ENCODE measurements around the gene SEMA3C.
A peak's percentile ranks its signal among the peaks of the same experiment; 100 is the strongest.

SEMA3C gene

GRCh38 chr7:80773787-80774508, 144.9 kb downstream of the SEMA3C start:
- DNase-seq: no peak

GRCh38 chr7:80772347-80772993, 146.4 kb downstream of the SEMA3C start:
- DNase-seq: no peak

GRCh38 chr7:80771523-80771922, 147.3 kb downstream of the SEMA3C start:
- DNase-seq: no peak

GRCh38 chr7:80770675-80771081, 148.2 kb downstream of the SEMA3C start:
- DNase-seq: no peak

- no peak for DNase-seq
Measured at GRCh38 chr7:80770061-80770460, 148.8 kb downstream of the SEMA3C start.

- DNase-seq: no peak
Measured at GRCh38 chr7:80768756-80769155, 150.1 kb downstream of the SEMA3C start.

GRCh38 chr7:80767654-80768053, 151.2 kb downstream of the SEMA3C start:
- no peak for DNase-seq

GRCh38 chr7:80766724-80767123, 152.1 kb downstream of the SEMA3C start:
- no peak for DNase-seq

GRCh38 chr7:80764132-80764531, 154.7 kb downstream of the SEMA3C start:
- peak; percentile 64 for DNase-seq

GRCh38 chr7:80763704-80764103, 155.1 kb downstream of the SEMA3C start:
- no peak for DNase-seq

- DNase-seq: no peak
Measured at GRCh38 chr7:80763289-80763688, 155.6 kb downstream of the SEMA3C start.

GRCh38 chr7:80760292-80760691, 158.6 kb downstream of the SEMA3C start:
- no peak for DNase-seq

- no peak for DNase-seq
Measured at GRCh38 chr7:80752954-80753690, 165.7 kb downstream of the SEMA3C start.

GRCh38 chr7:80749270-80749669, 169.6 kb downstream of the SEMA3C start:
- DNase-seq: no peak

GRCh38 chr7:80748363-80749042, 170.3 kb downstream of the SEMA3C start:
- DNase-seq: no peak

- no peak for DNase-seq
Measured at GRCh38 chr7:80740778-80741545, 177.9 kb downstream of the SEMA3C start.

- DNase-seq: no peak
Measured at GRCh38 chr7:80736371-80737125, 182.3 kb downstream of the SEMA3C start.

- no peak for DNase-seq
Measured at GRCh38 chr7:80735330-80735729, 183.5 kb downstream of the SEMA3C start.

- DNase-seq: no peak
Measured at GRCh38 chr7:80734011-80734410, 184.8 kb downstream of the SEMA3C start.

- no peak for DNase-seq
Measured at GRCh38 chr7:80733333-80733915, 185.4 kb downstream of the SEMA3C start.

GRCh38 chr7:80732630-80733029, 186.2 kb downstream of the SEMA3C start:
- no peak for DNase-seq

Measured in DMS79 treated with DMSO at 0.1 percent for 48 hours (cell line).